ENCODE results near the gene DBR1. TPM values are rescaled to one million over a fixed set of nuclear protein-coding genes. Genes with fewer than 3 reads are reported as not detected.

The DBR1 gene
- total and polyA plus RNA-seq, 9 of the 15 experiments (the other 6 are each of a cell fraction or from before 2014, with no cell fraction given): 2.7 to 14.1 (median 10.9) TPM

DNA sequence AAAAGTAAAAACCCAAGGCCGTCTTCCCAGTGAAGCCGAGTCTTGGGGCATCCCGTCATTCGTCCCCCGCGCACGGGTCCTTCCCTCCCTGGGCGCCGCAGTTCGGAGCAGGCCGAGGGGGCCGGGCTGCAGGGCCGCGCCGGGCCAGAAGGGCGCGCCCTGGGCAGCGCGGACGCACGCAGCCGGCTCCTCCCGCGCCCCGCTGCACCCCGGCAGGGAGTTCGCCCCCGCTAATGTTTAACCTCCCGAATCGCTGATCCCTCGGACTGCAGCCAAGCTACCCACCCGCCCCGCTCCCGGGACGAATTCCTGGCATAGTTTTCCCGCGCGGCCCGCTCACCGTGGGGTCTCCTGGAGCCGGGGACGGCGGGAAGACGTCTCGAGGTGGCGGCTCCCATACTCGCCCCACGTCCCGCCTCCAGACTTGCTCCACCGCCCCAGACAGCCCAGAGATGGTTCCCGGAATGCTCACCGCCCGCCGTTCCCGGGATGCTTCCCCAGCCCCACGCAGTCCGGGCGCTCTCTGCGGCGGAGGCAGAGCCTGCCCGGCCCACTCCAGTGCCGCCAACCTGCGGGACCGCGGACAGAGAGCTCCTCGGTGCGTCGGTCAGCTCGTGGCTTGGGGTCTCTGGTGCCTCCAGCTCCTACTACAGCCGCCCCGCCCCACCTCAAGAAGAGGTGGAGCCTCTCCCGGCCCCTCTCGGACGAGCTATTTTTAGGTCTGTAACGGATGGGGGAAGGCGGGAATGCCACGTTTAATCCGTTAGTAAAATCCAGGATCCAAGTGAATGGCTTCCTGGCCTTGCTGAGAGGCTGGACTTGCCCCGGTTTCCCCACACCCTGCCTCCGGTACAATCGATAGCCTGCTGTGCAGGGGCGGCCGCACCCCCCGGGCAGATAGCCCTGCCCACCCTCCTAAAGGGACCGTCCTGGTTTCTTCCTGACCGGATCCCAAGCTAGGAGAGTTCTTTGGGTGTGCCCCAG, 59.4 kb downstream of the DBR1 start, which contains the start of gene DZIP1L (continued):
- TF ChIP-seq ZNF449 (CRISPR knock-in tag; IDR thresholded peaks at IDR 0.05) (no peak), FOXK2 (conservative IDR thresholded peaks at IDR 0.05 in 1 of 2, IDR thresholded peaks at IDR 0.05 in 1 of 2; ENCODE audit: low read depth in 2 of 2) (0 out of 4 replicates have a peak, but pooled peaks of 1 of the 2 experiments have one; percentile 17), NONO (IDR thresholded peaks at IDR 0.05; ENCODE audit: low read depth in 2 of 2, low read length in 1 of 2) (0 out of 4 replicates have a peak, but pooled peaks of 1 of the 2 experiments have one; percentile 37), NRF1 (conservative IDR thresholded peaks at IDR 0.05 in 1 of 2, IDR thresholded peaks at IDR 0.05 in 1 of 2) (peak; percentile 52 to 61; a peak in 2 of 4 replicates), SRF (CRISPR knock-in tag; IDR thresholded peaks at IDR 0.05) (0 out of 4 replicates have a peak, but pooled peaks of 1 of the 2 experiments have one; percentile 27), GATAD2B (IDR thresholded peaks at IDR 0.05; ENCODE audit: borderline replicate concordance) (peak; percentile 42; the same call in 1 of the 2 replicates), TCFL5 (CRISPR knock-in tag; conservative IDR thresholded peaks at IDR 0.05) (no peak), CREB1 (IDR thresholded peaks at IDR 0.05) (0 out of 2 replicates have a peak, but pooled peaks have one; percentile 12), CREB1 (CRISPR knock-in tag; IDR thresholded peaks at IDR 0.05) (no peak), SMAD4 (CRISPR knock-in tag; conservative IDR thresholded peaks at IDR 0.05) (peak; percentile 65), GABPA (tag; conservative IDR thresholded peaks at IDR 0.05; ENCODE audit: low read depth) (no peak), ELK3 (CRISPR knock-in tag; IDR thresholded peaks at IDR 0.05) (no peak), YY1 (IDR thresholded peaks at IDR 0.05; ENCODE audit: borderline replicate concordance in 1 of 3, control insufficient read depth in 1 of 3, extremely low read depth in 1 of 3, insufficient read depth in 3 of 3, insufficient read length in 1 of 3, insufficient replicate concordance in 2 of 3, low read depth in 1 of 3, low read length in 2 of 3) (peak in 1 of 3 experiments; percentile 21), MEF2D (tag; conservative IDR thresholded peaks at IDR 0.05; ENCODE audit: low read depth) (peak; percentile 80), E2F1 (CRISPR knock-in tag; IDR thresholded peaks at IDR 0.05) (no peak)
- TF ChIP-seq, protein P1, sequence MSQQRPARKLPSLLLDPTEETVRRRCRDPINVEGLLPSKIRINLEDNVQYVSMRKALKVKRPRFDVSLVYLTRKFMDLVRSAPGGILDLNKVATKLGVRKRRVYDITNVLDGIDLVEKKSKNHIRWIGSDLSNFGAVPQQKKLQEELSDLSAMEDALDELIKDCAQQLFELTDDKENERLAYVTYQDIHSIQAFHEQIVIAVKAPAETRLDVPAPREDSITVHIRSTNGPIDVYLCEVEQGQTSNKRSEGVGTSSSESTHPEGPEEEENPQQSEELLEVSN (IDR thresholded peaks at IDR 0.05; ENCODE audit: borderline replicate concordance in 1 of 2, extremely low read depth in 1 of 2, insufficient read depth in 1 of 2, insufficient read length in 1 of 2, low read depth in 1 of 2, low read length in 1 of 2, poor library complexity in 1 of 2, severe bottlenecking in 1 of 2): peak; percentile 55 to 87

All from K562 (cell line).